Activated CD8-positive, alpha-beta memory T cell treated with anti-CD3 and anti-CD28 coated beads, Interleukin-2, amount 50 U/mL, for 24 hours (primary cell): ENCODE measurements around the gene CSNK1E.

Experiments used
- DNase-seq: peaks from one replicate; pipeline ENCODE4 v3.0.0-alpha.2; 2020; ENCODE audit errors: extremely low read depth

CSNK1E gene

GRCh38 chr22:38305471-38306448 is 11.5 kb downstream of the CSNK1E start:
- no peak for DNase-seq

- no peak for DNase-seq
These were observed 12.7 kb downstream of the CSNK1E start for GRCh38 chr22:38304526-38304925.

GRCh38 chr22:38303974-38304373 is 13.3 kb downstream of the CSNK1E start:
- DNase-seq: no peak

GRCh38 chr22:38302906-38303305 is 14.3 kb downstream of the CSNK1E start:
- no peak for DNase-seq

GRCh38 chr22:38300946-38301345 is 16.3 kb downstream of the CSNK1E start:
- no peak for DNase-seq

- no peak for DNase-seq
These were observed 16.9 kb downstream of the CSNK1E start for GRCh38 chr22:38300197-38300945.

- no peak for DNase-seq
These were observed 17.5 kb downstream of the CSNK1E start for GRCh38 chr22:38299770-38300102.

GRCh38 chr22:38298312-38299005 is 18.8 kb downstream of the CSNK1E start:
- no peak for DNase-seq

GRCh38 chr22:38296372-38296771 is 20.9 kb downstream of the CSNK1E start:
- no peak for DNase-seq

- no peak for DNase-seq
These were observed 21.4 kb downstream of the CSNK1E start for GRCh38 chr22:38295863-38296262.

GRCh38 chr22:38295339-38295738 is 21.9 kb downstream of the CSNK1E start:
- DNase-seq: no peak

GRCh38 chr22:38294193-38294592 is 23.0 kb downstream of the CSNK1E start:
- no peak for DNase-seq

GRCh38 chr22:38292694-38293093 is 24.5 kb downstream of the CSNK1E start:
- DNase-seq: no peak

GRCh38 chr22:38291201-38291777 is 25.9 kb downstream of the CSNK1E start:
- no peak for DNase-seq

- no peak for DNase-seq
These were observed 26.9 kb downstream of the CSNK1E start for GRCh38 chr22:38290347-38290746.

- no peak for DNase-seq
These were observed 27.6 kb downstream of the CSNK1E start for GRCh38 chr22:38289583-38290082.

GRCh38 chr22:38286915-38287669 is 30.1 kb downstream of the CSNK1E start:
- no peak for DNase-seq

GRCh38 chr22:38285018-38285417 is 32.2 kb downstream of the CSNK1E start:
- no peak for DNase-seq

GRCh38 chr22:38284042-38284402 is 33.2 kb downstream of the CSNK1E start:
- no peak for DNase-seq

- DNase-seq: no peak
These were observed 34.8 kb downstream of the CSNK1E start for GRCh38 chr22:38282397-38282796.

GRCh38 chr22:38276166-38276565 is 41.1 kb downstream of the CSNK1E start:
- no peak for DNase-seq
